Heart right ventricle (tissue), 16 donors: ENCODE measurements around the gene DNAH3. TPM values are rescaled to one million over a fixed set of nuclear protein-coding genes. Genes with fewer than 3 reads are reported as not detected.

Experiments
- ATAC-seq, 8 donors: fragments of 200-7000 bp; cut with Tn5 transposase; one replicate each; pipeline ENCODE4 v1.9.1; 2020; ENCODE audit warnings: mild to moderate bottlenecking in 8 of 8, moderate library complexity in 8 of 8, moderate number of reproducible peaks in 1 of 8
- DNase-seq, 2 donors: peaks; one replicate each; pipeline ENCODE4 v3.0.0-alpha.2; 2020
- H3K27ac ChIP-seq, 10 donors: fragments of 200-600 bp; sonication (generic) in 2 of 10; one replicate each; pipeline versions ENCODE4 v1.5.0 to v1.8.0; 2020 to 2022; ENCODE audit warnings: mild to moderate bottlenecking in 3 of 10
- H3K27me3 ChIP-seq, 7 donors: fragments of 200-600 bp; one replicate each; pipeline ENCODE4 v1.8.0; 2021 to 2022; ENCODE audit warnings: mild to moderate bottlenecking in 2 of 7
- H3K36me3 ChIP-seq, 9 donors: fragments of 200-600 bp; sonication (generic) in 1 of 9; one replicate each; pipeline versions ENCODE4 v1.5.0 to v1.8.0; 2020 to 2022; ENCODE audit warnings: mild to moderate bottlenecking in 2 of 9
- H3K4me1 ChIP-seq, 9 donors: fragments of 200-600 bp; sonication (generic) in 1 of 9; one replicate each; pipeline versions ENCODE4 v1.5.0 to v1.8.0; 2020 to 2022; ENCODE audit warnings: mild to moderate bottlenecking in 4 of 9
- H3K4me3 ChIP-seq, 10 donors: fragments of 200-600 bp; sonication (generic) in 2 of 10; one replicate each; pipeline versions ENCODE4 v1.5.0 to v1.8.0; 2020 to 2022; ENCODE audit warnings: mild to moderate bottlenecking in 7 of 10, moderate library complexity in 2 of 10
- H3K9me3 ChIP-seq, 11 donors: fragments of 200-600 bp in 10 of 11; sonication (generic) in 2 of 11; one replicate each; pipeline versions ENCODE4 v1.5.0 to v1.8.0; 2013 to 2022; ENCODE audit warnings: mild to moderate bottlenecking in 2 of 11, control low read depth in 1 of 11, moderate library complexity in 1 of 11
- WGBS, 2 donors: extraction: QIAGEN DNeasy Blood & Tissue Kit; methylation state at CpG; one replicate each; pipeline ENCODE4 v1.1.7; 2013; ENCODE audit warnings: inconsistent platforms in 1 of 2; 5-methylcytosine and 5-hydroxymethylcytosine counted together
- intact Hi-C, 10 donors: fragments of 100-400 bp; cut with DNase I; formaldehyde crosslinking; loops; one replicate each; pipeline versions ENCODE4 v1.11.1 to v1.14.2; 2022
- polyA plus RNA-seq, 2 donors: library from polyadenylated mRNA; stranded (reverse); fragments of 200-250 nt; gene quantifications; one replicate each; pipeline ENCODE4 v1.2.3, GENCODE V29; 2013
- total RNA-seq, 10 donors: library from RNA; stranded (reverse); fragmentation: NEBNext Ultra II Directional in 3 of 10; extraction: Animal tissue kit (Norgen Biotek cat#: 25700) in 3 of 10; gene quantifications; one replicate each; pipeline versions ENCODE4 v1.2.1 to v1.2.4, GENCODE V29; 2021 to 2023
- TF ChIP-seq, protein P1 (sequence below), 9 donors: fragments of 200-600 bp; sonication (generic) in 2 of 9; IDR thresholded peaks; one replicate each; pipeline versions ENCODE4 v1.5.0 to v1.8.0; 2021 to 2022; ENCODE audit warnings: antibody characterized with exemption in 9 of 9, mild to moderate bottlenecking in 5 of 9, moderate library complexity in 1 of 9
- donor health status: Arrhythmogenic right ventricular cardiomyopathy.
- donor health status: ischemic (EF 13 %, LVEDD 7.1; RV severe dilation, severe dysfunction).
- donor health status: healthy with polysubstance abuse.
- donor health status: DM: no; HTN: yes; CAD: no.
- donor health status: DM: no; HTN: no; CAD: no.
- donor health status: ischemic (EF 25% LVEDD 6.9; RV normal size, moderate dysfunction).
- donor health status: ischemic (EF 25% LVEDD 5.7; RV mildly dilated, moderate dysfunction).
- donor health status: healthy.
- donor health status: DM: yes; HTN: yes; CAD: no.
- donor health status: Ischemic cardiomyopathy.
- donor health status: ischemic (EF 35%, LVEDD 5.7; RV mildly dilated, moderate dysfunction).
- donor health status: nonischemic (EF 11% LVEDD 7.7; RV severe dilation, severe dysfunction).
- donor health status: DM: yes; HTN: yes; CAD: no.
- donor health status: PGD.
- donor health status: ischemic (EF 29% LVEDD 5.4; RV normal size, mild dysfunction).
- donor health status: nonischemic (EF 23%, LVEDD 6.1; RV moderate dilation, normal function).

The DNAH3 gene
- total and polyA plus RNA-seq, 12 donors: 0.39 to 3.7 (median 1.0) TPM; not detected in 1

GRCh38 chr16:20941636-20941926 is 209.1 kb downstream of the DNAH3 start:
- Histone ChIP-seq H3K4me3 (no peak overlapping the region), H3K27me3 (no peaks in the 10 kb centered on the region), H3K4me1 (peaks cover 0 to 21% (median 0%) of the 10 kb centered on the region in 9 donors), H3K9me3 (no peaks in the 10 kb centered on the region), H3K36me3 (no peaks in the 10 kb centered on the region), H3K27ac (no peak overlapping the region)
- DNase-seq: no peak
- TF ChIP-seq, protein P1, sequence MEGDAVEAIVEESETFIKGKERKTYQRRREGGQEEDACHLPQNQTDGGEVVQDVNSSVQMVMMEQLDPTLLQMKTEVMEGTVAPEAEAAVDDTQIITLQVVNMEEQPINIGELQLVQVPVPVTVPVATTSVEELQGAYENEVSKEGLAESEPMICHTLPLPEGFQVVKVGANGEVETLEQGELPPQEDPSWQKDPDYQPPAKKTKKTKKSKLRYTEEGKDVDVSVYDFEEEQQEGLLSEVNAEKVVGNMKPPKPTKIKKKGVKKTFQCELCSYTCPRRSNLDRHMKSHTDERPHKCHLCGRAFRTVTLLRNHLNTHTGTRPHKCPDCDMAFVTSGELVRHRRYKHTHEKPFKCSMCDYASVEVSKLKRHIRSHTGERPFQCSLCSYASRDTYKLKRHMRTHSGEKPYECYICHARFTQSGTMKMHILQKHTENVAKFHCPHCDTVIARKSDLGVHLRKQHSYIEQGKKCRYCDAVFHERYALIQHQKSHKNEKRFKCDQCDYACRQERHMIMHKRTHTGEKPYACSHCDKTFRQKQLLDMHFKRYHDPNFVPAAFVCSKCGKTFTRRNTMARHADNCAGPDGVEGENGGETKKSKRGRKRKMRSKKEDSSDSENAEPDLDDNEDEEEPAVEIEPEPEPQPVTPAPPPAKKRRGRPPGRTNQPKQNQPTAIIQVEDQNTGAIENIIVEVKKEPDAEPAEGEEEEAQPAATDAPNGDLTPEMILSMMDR (IDR thresholded peaks at IDR 0.05): no peak
- intact Hi-C loops: no loop called here
- WGBS, 2 donors: 97% methylated on average over 6 of the region's 6 CpGs
- no peak for ATAC-seq

- no peak for DNase-seq
- 81 to 88% methylated on average over 6 of the region's 6 CpGs for WGBS, 2 donors
These were observed 209.6 kb downstream of the DNAH3 start for GRCh38 chr16:20940871-20941635.

DNA sequence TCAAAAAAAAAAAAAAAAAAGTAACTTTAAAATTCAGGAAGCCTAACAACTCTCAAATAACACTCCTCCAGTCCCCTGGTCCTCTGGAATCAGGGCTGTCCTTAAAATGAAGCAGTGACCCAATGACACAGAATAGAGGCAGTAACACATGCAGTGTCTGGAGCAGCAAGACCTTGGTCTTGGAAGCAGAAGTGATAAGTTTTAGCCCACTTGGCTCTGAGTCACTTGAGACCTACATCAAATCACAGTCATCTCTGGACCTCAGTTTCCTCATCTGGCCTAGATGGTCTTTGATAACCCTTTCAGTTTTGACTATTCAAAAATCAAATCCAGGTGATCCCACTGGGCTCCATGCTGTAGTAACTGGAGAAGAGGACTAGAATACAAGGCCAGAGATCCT is 211.0 kb downstream of the DNAH3 start:
- Histone ChIP-seq H3K4me3 (no peak overlapping the region), H3K27ac (no peak overlapping the region), H3K36me3 (no peaks in the 10 kb centered on the region), H3K9me3 (no peaks in the 10 kb centered on the region), H3K4me1 (peaks cover 0 to 15% (median 0%) of the 10 kb centered on the region in 9 donors), H3K27me3 (no peaks in the 10 kb centered on the region)
- DNase-seq (no peak), ATAC-seq (no peak)
- TF ChIP-seq, protein P1 (IDR thresholded peaks at IDR 0.05): no peak
- intact Hi-C loops: loop anchor here in 2 of 10 donors (10.0 kb wide), 1 partner anchor 135 kb away; no protein-coding TSS in a partner anchor

More at GRCh38 chr16:20940871-20941635, 209.6 kb downstream of the DNAH3 start:
- TF ChIP-seq, protein P1 (IDR thresholded peaks at IDR 0.05): no peak
- Histone ChIP-seq H3K4me1 (peaks cover 0 to 21% (median 0%) of the 10 kb centered on the region in 9 donors), H3K9me3 (no peaks in the 10 kb centered on the region), H3K27ac (no peak overlapping the region), H3K36me3 (no peaks in the 10 kb centered on the region), H3K4me3 (no peak overlapping the region), H3K27me3 (no peaks in the 10 kb centered on the region)
- intact Hi-C loops: no loop called here
- ATAC-seq: no peak

GRCh38 chr16:20938426-20938825 is 212.2 kb downstream of the DNAH3 start:
- TF ChIP-seq, protein P1 (IDR thresholded peaks at IDR 0.05): no peak
- WGBS, 2 donors: 52 to 72% methylated on average over 2 of the region's 2 CpGs
- intact Hi-C loops: loop anchor here in 2 of 10 donors (10.0 kb wide), 1 partner anchor 136 kb away; no protein-coding TSS in a partner anchor
- H3K4me3 ChIP-seq: no peak overlapping the region
- ATAC-seq: no peak
- no peaks in the 10 kb centered on the region for H3K9me3 ChIP-seq
- peaks cover 0 to 6% (median 0%) of the 10 kb centered on the region in 9 donors for H3K4me1 ChIP-seq
- no peak overlapping the region for H3K27ac ChIP-seq
- DNase-seq: no peak
- H3K36me3 ChIP-seq: no peaks in the 10 kb centered on the region
- H3K27me3 ChIP-seq: no peaks in the 10 kb centered on the region
